Transverse colon (tissue), 4 donors: ENCODE measurements around the gene MYO7B.

ENCODE experiments used
- EP300 ChIP-seq: sonication (generic); formaldehyde crosslinking; IDR thresholded peaks from one replicate; pipeline ENCODE4 v1.6.1; 2017; ENCODE audit warnings: antibody characterized with exemption, low read depth
- POLR2AphosphoS5 ChIP-seq, 3 donors: sonication (generic); formaldehyde crosslinking; IDR thresholded peaks; one replicate each; pipeline ENCODE4 v1.6.1; 2016; ENCODE audit warnings: antibody characterized with exemption in 3 of 3
- TF ChIP-seq, protein P1 (sequence below), 5 experiments: fragments of 200-600 bp in 3 of 5; fragments of 450-650 bp in 2 of 5; sonication (generic) in 3 of 5; IDR thresholded peaks; 1 replicate in 2 of 5; 2 replicates in 3 of 5; pipeline ENCODE4 v1.5.1; 2016 to 2017; ENCODE audit warnings: antibody characterized with exemption in 5 of 5, inconsistent platforms in 3 of 5, mild to moderate bottlenecking in 2 of 5, moderate library complexity in 1 of 5

DNA sequence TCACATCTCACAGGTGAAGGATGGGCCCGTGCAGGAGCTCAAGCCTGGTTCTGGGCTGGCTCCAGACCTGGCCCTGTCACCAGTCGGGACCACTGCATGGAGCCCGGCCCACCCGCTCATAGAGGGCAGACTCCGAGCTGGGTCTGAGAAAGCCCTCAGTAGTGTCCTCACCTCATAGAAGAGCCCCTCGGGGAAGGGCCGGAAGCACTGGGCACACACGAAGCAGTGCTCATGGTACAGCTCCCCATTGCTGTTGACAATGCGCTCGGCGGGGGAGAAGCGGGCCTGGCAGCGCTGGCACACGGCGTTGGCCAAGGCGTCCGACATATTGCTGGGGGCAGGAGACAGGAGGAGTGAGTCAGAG is 121.7 kb downstream of the MYO7B start:
- TF ChIP-seq, protein P1, sequence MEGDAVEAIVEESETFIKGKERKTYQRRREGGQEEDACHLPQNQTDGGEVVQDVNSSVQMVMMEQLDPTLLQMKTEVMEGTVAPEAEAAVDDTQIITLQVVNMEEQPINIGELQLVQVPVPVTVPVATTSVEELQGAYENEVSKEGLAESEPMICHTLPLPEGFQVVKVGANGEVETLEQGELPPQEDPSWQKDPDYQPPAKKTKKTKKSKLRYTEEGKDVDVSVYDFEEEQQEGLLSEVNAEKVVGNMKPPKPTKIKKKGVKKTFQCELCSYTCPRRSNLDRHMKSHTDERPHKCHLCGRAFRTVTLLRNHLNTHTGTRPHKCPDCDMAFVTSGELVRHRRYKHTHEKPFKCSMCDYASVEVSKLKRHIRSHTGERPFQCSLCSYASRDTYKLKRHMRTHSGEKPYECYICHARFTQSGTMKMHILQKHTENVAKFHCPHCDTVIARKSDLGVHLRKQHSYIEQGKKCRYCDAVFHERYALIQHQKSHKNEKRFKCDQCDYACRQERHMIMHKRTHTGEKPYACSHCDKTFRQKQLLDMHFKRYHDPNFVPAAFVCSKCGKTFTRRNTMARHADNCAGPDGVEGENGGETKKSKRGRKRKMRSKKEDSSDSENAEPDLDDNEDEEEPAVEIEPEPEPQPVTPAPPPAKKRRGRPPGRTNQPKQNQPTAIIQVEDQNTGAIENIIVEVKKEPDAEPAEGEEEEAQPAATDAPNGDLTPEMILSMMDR (IDR thresholded peaks at IDR 0.05), result no peak
- TF ChIP-seq POLR2AphosphoS5 (IDR thresholded peaks at IDR 0.05), result no peak
- no peak for TF ChIP-seq EP300
